Measurements from ENCODE around the gene TRIP10. TPM values are rescaled to one million over a fixed set of nuclear protein-coding genes. Genes with fewer than 3 reads are reported as not detected.

TRIP10 gene
- total RNA-seq, 4 donors from 2014 or later: 94.1 to 129 (median 104) TPM

- Histone ChIP-seq H3K36me3 (peaks cover 0 to 49% of the 10 kb centered on the region in 2 donors), H3K4me1 (peaks cover 0 to 18% (median 0%) of the 10 kb centered on the region in 3 donors), H3K27me3 (peaks cover 4% of the 10 kb centered on the region), H3K9me3 (no peaks in the 10 kb centered on the region), H3K4me3 (peak overlapping the region in 1 of 2 donors; percentile 19), H3K27ac (peak overlapping the region in 2 of 4 donors; percentile 2 to 43)
- TF ChIP-seq POLR2A (IDR thresholded peaks at IDR 0.05): no peak
- no peak for TF ChIP-seq EP300 (IDR thresholded peaks at IDR 0.05)
- TF ChIP-seq, protein P1, sequence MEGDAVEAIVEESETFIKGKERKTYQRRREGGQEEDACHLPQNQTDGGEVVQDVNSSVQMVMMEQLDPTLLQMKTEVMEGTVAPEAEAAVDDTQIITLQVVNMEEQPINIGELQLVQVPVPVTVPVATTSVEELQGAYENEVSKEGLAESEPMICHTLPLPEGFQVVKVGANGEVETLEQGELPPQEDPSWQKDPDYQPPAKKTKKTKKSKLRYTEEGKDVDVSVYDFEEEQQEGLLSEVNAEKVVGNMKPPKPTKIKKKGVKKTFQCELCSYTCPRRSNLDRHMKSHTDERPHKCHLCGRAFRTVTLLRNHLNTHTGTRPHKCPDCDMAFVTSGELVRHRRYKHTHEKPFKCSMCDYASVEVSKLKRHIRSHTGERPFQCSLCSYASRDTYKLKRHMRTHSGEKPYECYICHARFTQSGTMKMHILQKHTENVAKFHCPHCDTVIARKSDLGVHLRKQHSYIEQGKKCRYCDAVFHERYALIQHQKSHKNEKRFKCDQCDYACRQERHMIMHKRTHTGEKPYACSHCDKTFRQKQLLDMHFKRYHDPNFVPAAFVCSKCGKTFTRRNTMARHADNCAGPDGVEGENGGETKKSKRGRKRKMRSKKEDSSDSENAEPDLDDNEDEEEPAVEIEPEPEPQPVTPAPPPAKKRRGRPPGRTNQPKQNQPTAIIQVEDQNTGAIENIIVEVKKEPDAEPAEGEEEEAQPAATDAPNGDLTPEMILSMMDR (IDR thresholded peaks at IDR 0.05): no peak
- TF ChIP-seq POLR2AphosphoS5 (IDR thresholded peaks at IDR 0.05): no peak
- WGBS, 2 donors (ENCODE audit: low coverage in 1 of 2): 77 to 88% methylated on average over 3 to 13 of the region's 23 CpGs
- no peak for ATAC-seq
These were observed 9.8 kb upstream of the TRIP10 start for GRCh38 chr19:6729573-6730152.

GRCh38 chr19:6730153-6730804 is 9.2 kb upstream of the TRIP10 start:
- Histone ChIP-seq H3K4me3 (peak overlapping the region in 1 of 2 donors; percentile 19), H3K27me3 (peaks cover 4% of the 10 kb centered on the region), H3K27ac (peak overlapping the region in 2 of 4 donors; percentile 27 to 43), H3K4me1 (peaks cover 0 to 16% (median under 1%) of the 10 kb centered on the region in 3 donors), H3K9me3 (no peaks in the 10 kb centered on the region), H3K36me3 (peaks cover 0 to 49% of the 10 kb centered on the region in 2 donors)
- 80% methylated on average over 5 of the region's 27 CpGs; no CpG with 5 or more reads in 1 of the 2 donors for WGBS, 2 donors (ENCODE audit: low coverage in 1 of 2)
- peak; percentile 65 for ATAC-seq
- TF ChIP-seq, protein P1 (IDR thresholded peaks at IDR 0.05): no peak
- TF ChIP-seq POLR2AphosphoS5 (IDR thresholded peaks at IDR 0.05) (no peak), POLR2A (IDR thresholded peaks at IDR 0.05) (no peak), EP300 (IDR thresholded peaks at IDR 0.05) (no peak)

- ATAC-seq: no peak
- H3K4me3 ChIP-seq: no peak overlapping the region
- H3K36me3 ChIP-seq: peaks cover 0 to 49% of the 10 kb centered on the region in 2 donors
- H3K4me1 ChIP-seq: peaks cover 0 to 20% (median 9%) of the 10 kb centered on the region in 3 donors
- H3K27me3 ChIP-seq: no peaks in the 10 kb centered on the region
- 65% methylated on average over 10 of the region's 30 CpGs; no CpG with 5 or more reads in 1 of the 2 donors for WGBS, 2 donors (ENCODE audit: low coverage in 1 of 2)
- H3K9me3 ChIP-seq: no peaks in the 10 kb centered on the region
- TF ChIP-seq POLR2A (IDR thresholded peaks at IDR 0.05) (no peak), EP300 (IDR thresholded peaks at IDR 0.05) (no peak), POLR2AphosphoS5 (IDR thresholded peaks at IDR 0.05) (no peak)
- TF ChIP-seq, protein P1 (IDR thresholded peaks at IDR 0.05): no peak
- peak overlapping the region in 2 of 4 donors; percentile 27 to 43 for H3K27ac ChIP-seq
These were observed 8.4 kb upstream of the TRIP10 start for GRCh38 chr19:6730941-6731670.

DNA sequence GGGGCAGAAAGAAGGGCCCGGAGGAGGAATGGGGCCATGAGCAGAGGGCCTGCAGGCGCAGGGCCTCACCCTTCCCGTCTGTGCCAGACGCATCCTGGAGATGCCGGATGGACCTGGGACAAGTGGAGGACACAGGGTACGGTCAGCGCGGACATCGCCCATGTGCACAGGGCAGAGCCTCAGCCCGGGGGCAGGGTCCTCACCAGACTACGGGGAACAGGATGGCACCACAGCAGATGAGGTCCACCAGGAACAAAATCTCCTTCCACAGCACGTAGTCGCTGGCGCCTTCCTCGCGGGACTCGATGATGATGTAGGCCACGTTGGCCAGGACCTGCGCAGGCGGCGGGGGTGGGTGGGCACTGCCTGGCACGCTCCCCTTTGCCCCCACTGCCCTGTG is 7.7 kb upstream of the TRIP10 start:
- no peak for TF ChIP-seq POLR2A (IDR thresholded peaks at IDR 0.05)
- TF ChIP-seq, protein P1 (IDR thresholded peaks at IDR 0.05): no peak
- TF ChIP-seq EP300 (IDR thresholded peaks at IDR 0.05): no peak
- TF ChIP-seq POLR2AphosphoS5 (IDR thresholded peaks at IDR 0.05): no peak
- Histone ChIP-seq H3K4me3 (no peak overlapping the region), H3K27me3 (no peaks in the 10 kb centered on the region), H3K36me3 (peaks cover 0 to 49% of the 10 kb centered on the region in 2 donors), H3K27ac (no peak overlapping the region), H3K9me3 (no peaks in the 10 kb centered on the region), H3K4me1 (peaks cover 0 to 27% (median 10%) of the 10 kb centered on the region in 3 donors)
- 77% methylated on average over 11 of the region's 22 CpGs; no CpG with 5 or more reads in 1 of the 2 donors for WGBS, 2 donors (ENCODE audit: low coverage in 1 of 2)
- no peak for ATAC-seq

Measured in gastroesophageal sphincter (tissue), 4 donors.